ENCODE data around the gene PASK. TPM values are rescaled to one million over a fixed set of nuclear protein-coding genes. Genes with fewer than 3 reads are reported as not detected.

PASK gene
- polyA plus RNA-seq, 3 donors, result 0.56 to 4.3 (median 0.70) TPM

- Histone ChIP-seq H3K27me3 (ENCODE audit: control insufficient read depth in 2 of 2, insufficient read depth in 2 of 2, low read length in 2 of 2) (no peaks in the 10 kb centered on the region), H4K20me1 (ENCODE audit: insufficient read depth, low read length) (no peaks in the 10 kb centered on the region), H3K4me3 (replicated peaks in 1 of 3; ENCODE audit: low read depth in 2 of 3, low read length in 3 of 3) (no peak overlapping the region), H3K36me3 (replicated peaks in 1 of 2; ENCODE audit: control insufficient read depth in 1 of 2, insufficient read depth in 2 of 2, low read length in 2 of 2) (peaks cover 9 to 41% of the 10 kb centered on the region in 2 donors), H3K4me1 (ENCODE audit: control insufficient read depth in 1 of 2, insufficient read depth in 2 of 2, low read length in 2 of 2) (no peaks in the 10 kb centered on the region), H3K9me3 (replicated peaks in 1 of 2; ENCODE audit: control insufficient read depth in 1 of 2, insufficient read depth in 1 of 2, low read length in 2 of 2) (no peaks in the 10 kb centered on the region), H3K9ac (ENCODE audit: insufficient read depth, low read length, poor library complexity, severe bottlenecking) (no peak overlapping the region), H3K4me2 (replicated peaks; ENCODE audit: extremely low read depth, low read length, poor library complexity, severe bottlenecking) (no peak overlapping the region), H3K27ac (ENCODE audit: low read depth in 1 of 2, low read length in 2 of 2) (no peak overlapping the region), H2AFZ (ENCODE audit: insufficient read depth, low read depth, low read length, poor library complexity, severe bottlenecking) (no peak overlapping the region), H3K79me2 (ENCODE audit: insufficient read depth, low read length) (no peaks in the 10 kb centered on the region)
- WGBS (ENCODE audit: insufficient coverage), result 87% methylated on average over 7 of the region's 8 CpGs
- no peak for DNase-seq
- H3K9me3 Mint-ChIP-seq, result no peaks in the 10 kb centered on the region
- intact Hi-C loops (cut with micrococcal nuclease), result no loop called here
- no peak overlapping the region for H3K4me3 Mint-ChIP-seq
- peaks cover 23 to 44% of the 10 kb centered on the region in 2 donors for H3K36me3 Mint-ChIP-seq
- H3K4me1 Mint-ChIP-seq, result no peaks in the 10 kb centered on the region
- H3K27ac Mint-ChIP-seq, result no peak overlapping the region
- H3K27me3 Mint-ChIP-seq (ENCODE audit: low read depth in 3 of 3), result peaks cover 0 to 1% (median 0%) of the 10 kb centered on the region in 3 donors
- TF ChIP-seq, protein P1, sequence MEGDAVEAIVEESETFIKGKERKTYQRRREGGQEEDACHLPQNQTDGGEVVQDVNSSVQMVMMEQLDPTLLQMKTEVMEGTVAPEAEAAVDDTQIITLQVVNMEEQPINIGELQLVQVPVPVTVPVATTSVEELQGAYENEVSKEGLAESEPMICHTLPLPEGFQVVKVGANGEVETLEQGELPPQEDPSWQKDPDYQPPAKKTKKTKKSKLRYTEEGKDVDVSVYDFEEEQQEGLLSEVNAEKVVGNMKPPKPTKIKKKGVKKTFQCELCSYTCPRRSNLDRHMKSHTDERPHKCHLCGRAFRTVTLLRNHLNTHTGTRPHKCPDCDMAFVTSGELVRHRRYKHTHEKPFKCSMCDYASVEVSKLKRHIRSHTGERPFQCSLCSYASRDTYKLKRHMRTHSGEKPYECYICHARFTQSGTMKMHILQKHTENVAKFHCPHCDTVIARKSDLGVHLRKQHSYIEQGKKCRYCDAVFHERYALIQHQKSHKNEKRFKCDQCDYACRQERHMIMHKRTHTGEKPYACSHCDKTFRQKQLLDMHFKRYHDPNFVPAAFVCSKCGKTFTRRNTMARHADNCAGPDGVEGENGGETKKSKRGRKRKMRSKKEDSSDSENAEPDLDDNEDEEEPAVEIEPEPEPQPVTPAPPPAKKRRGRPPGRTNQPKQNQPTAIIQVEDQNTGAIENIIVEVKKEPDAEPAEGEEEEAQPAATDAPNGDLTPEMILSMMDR (IDR thresholded peaks at IDR 0.05), result no peak
Measured at GRCh38 chr2:241136191-241136590, 13.1 kb downstream of the PASK start.

GRCh38 chr2:241135737-241136136 is 13.5 kb downstream of the PASK start:
- no peak overlapping the region for H3K4me2 ChIP-seq (replicated peaks; ENCODE audit: extremely low read depth, low read length, poor library complexity, severe bottlenecking)
- peaks cover 24 to 41% of the 10 kb centered on the region in 2 donors for H3K36me3 Mint-ChIP-seq
- no peak overlapping the region for H3K4me3 Mint-ChIP-seq
- intact Hi-C loops (cut with micrococcal nuclease), result no loop called here
- H3K27ac ChIP-seq (ENCODE audit: low read depth in 1 of 2, low read length in 2 of 2), result no peak overlapping the region
- H3K9ac ChIP-seq (ENCODE audit: insufficient read depth, low read length, poor library complexity, severe bottlenecking), result no peak overlapping the region
- peaks cover 9 to 38% of the 10 kb centered on the region in 2 donors for H3K36me3 ChIP-seq (replicated peaks in 1 of 2; ENCODE audit: control insufficient read depth in 1 of 2, insufficient read depth in 2 of 2, low read length in 2 of 2)
- no peaks in the 10 kb centered on the region for H3K4me1 Mint-ChIP-seq
- no peaks in the 10 kb centered on the region for H3K9me3 ChIP-seq (replicated peaks in 1 of 2; ENCODE audit: control insufficient read depth in 1 of 2, insufficient read depth in 1 of 2, low read length in 2 of 2)
- H3K27ac Mint-ChIP-seq, result no peak overlapping the region
- no peak overlapping the region for H2AFZ ChIP-seq (ENCODE audit: insufficient read depth, low read depth, low read length, poor library complexity, severe bottlenecking)
- no peaks in the 10 kb centered on the region for H4K20me1 ChIP-seq (ENCODE audit: insufficient read depth, low read length)
- no peaks in the 10 kb centered on the region for H3K4me1 ChIP-seq (ENCODE audit: control insufficient read depth in 1 of 2, insufficient read depth in 2 of 2, low read length in 2 of 2)
- H3K4me3 ChIP-seq (replicated peaks in 1 of 3; ENCODE audit: low read depth in 2 of 3, low read length in 3 of 3), result no peak overlapping the region
- no peaks in the 10 kb centered on the region for H3K79me2 ChIP-seq (ENCODE audit: insufficient read depth, low read length)
- 97% methylated on average over 4 of the region's 9 CpGs for WGBS (ENCODE audit: insufficient coverage)
- no peaks in the 10 kb centered on the region for H3K9me3 Mint-ChIP-seq
- no peaks in the 10 kb centered on the region for H3K27me3 ChIP-seq (ENCODE audit: control insufficient read depth in 2 of 2, insufficient read depth in 2 of 2, low read length in 2 of 2)
- peaks cover 0 to 1% (median 0%) of the 10 kb centered on the region in 3 donors for H3K27me3 Mint-ChIP-seq (ENCODE audit: low read depth in 3 of 3)
- DNase-seq, result no peak
- TF ChIP-seq, protein P1 (IDR thresholded peaks at IDR 0.05), result no peak
